EL (cell line): Measurements from ENCODE around the gene SEZ6.

Experiments
- DNase-seq: peaks from one replicate; pipeline ENCODE4 v3.0.0-alpha.2; 2016

Gene SEZ6

DNA sequence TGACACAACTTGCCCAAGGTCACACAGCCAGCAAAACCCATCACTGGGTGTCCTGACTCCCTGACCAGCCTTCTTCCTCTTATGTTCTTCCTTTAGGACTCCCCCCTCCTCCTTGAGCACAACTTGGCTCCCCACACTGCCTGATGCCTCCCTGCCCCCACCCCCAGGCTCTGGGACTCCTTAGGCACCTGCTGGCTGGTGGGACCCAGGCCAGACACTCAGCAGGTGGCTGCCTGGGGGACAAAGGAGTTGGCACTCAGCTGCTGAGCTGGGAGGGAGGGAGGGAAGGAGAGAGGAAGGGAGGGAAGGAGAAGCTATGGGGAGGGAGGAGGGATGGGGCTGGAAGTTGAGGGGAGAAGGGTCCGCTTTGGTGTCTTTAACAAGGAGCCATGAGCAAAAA, 8.0 kb downstream of the SEZ6 start:
- DNase-seq: no peak

DNA sequence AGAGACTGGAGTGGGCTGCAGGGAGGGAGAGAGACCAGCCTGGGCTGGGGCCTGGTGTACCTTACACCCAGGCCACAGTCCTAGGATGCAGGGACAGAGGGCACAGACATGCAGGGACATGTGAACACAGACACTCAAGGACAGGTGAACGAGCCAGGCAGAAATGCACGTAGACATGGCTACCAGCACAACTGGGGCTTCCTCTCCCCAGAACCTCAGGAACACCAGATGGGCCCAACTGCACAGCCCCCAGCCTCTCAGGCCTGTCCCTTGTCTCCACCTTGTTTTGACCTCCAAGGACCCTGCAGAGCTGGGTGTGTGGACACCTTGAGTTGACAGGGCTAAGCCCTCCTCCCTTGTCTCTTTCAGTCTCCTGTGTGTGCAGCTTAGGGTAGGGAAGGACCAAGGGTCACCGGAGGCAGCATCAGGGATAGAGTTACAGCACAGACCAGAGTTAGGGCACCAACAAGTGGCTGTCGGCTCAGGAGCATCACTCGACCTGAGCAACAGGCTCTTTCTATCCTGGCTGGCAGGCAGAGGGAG, 9.2 kb downstream of the SEZ6 start:
- DNase-seq: no peak

GRCh38 chr17:28993645-28994426, 12.0 kb downstream of the SEZ6 start:
- no peak for DNase-seq

DNA sequence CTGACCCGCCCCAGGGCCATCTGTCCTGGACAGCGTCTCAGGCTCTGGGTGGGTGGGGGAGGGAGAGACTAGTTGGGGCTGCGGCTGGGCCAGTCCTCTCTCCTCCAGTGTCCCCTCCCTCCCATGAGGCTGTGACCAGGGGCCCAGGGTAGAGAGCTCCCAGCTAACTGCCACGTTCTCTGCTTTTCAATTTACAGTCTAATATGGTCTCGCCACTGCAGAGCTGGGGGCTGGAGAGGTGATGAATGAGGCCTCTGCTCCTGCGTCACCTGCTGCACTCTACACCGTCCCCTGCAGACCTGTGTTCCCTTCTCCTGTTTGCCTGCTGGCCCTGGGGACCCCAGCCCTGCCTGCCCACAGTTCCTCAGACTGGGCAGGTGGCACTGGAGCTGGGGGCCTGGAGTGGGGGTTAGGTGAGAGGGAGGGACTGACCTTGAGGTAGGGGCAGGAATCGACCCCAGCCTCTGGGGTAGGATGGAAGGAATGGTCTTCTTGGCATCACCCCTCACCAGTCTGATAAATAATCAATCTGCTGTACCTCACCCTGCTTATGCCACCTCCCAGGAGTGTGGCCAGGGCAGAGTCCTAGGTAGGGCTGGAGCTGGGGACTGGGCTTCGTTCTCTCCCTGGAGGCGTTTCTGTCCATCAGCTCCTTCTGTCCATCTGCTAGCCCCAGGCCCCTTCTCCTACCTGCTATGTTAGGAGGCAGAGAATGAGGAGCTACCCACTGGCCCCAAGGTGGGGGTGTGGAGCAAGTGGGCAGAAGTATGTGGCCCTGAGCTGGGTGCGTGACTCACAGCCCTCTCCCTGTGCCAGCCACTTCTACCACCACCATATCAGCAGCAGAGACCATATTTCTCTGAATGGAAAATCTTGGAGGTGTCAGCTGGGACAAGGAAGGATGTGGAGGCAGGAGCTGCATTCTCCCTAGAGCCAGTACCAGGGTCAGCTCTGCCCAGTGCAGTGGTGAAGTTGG, 12.9 kb downstream of the SEZ6 start:
- no peak for DNase-seq

DNA sequence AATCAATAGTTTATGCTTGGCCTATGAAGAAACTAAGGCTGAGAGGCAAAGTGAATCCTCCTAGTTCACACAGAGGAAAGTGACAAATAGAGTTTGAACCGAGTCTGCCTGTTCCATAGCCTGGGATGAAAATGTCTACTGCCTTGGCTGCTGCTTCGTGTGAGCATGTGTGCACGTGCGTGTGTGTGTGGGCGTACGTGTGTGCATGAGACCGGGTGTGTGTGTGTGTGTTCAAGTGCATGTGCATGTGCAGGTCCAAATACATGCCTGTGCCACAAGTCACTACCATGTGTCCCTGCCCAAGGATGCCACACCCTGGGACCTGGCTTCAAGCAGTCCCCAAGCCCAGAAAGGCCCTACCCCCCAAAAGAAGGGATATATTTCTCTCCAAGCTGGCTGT, 13.6 kb downstream of the SEZ6 start:
- no peak for DNase-seq

- DNase-seq: no peak
These were observed 14.1 kb downstream of the SEZ6 start for GRCh38 chr17:28991779-28992178.

DNA sequence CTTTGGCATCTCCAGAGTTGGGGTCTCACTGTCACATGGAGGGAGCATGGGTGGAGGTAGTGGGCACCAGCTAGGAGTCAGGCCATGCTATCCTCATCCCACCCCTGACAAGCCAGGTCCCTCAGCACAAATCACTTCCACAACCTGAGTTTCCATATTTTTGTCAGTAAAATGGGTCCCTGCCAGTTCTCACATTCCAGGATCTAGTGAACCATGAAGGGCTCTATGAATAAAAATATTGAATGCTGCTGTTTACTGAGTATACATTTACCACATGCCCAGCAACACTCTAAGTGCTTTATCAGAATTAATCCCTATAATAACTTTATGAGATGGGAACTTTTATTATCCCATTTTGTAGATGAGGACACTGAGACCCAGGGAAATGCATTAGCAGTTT, 16.8 kb downstream of the SEZ6 start:
- no peak for DNase-seq

DNA sequence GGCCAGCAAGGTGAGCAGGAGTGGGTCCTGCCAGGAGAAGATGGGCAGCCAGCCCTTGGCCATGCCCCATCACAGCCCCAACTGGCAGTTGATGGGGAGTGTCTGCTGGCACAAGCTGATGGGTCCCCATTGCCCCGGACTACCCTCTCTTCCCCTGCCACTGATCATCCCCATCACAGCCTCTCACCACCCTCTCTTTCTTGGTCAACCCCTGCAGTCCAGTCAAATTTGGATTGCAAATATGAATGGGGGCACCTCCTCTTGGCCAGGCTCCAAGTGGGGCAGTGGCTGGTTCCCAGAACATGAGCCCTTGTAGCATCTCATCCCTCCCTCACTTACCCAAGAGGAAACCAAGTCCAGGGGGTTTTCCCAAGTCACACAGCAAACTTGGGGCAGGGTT, 17.4 kb downstream of the SEZ6 start:
- DNase-seq: no peak

DNA sequence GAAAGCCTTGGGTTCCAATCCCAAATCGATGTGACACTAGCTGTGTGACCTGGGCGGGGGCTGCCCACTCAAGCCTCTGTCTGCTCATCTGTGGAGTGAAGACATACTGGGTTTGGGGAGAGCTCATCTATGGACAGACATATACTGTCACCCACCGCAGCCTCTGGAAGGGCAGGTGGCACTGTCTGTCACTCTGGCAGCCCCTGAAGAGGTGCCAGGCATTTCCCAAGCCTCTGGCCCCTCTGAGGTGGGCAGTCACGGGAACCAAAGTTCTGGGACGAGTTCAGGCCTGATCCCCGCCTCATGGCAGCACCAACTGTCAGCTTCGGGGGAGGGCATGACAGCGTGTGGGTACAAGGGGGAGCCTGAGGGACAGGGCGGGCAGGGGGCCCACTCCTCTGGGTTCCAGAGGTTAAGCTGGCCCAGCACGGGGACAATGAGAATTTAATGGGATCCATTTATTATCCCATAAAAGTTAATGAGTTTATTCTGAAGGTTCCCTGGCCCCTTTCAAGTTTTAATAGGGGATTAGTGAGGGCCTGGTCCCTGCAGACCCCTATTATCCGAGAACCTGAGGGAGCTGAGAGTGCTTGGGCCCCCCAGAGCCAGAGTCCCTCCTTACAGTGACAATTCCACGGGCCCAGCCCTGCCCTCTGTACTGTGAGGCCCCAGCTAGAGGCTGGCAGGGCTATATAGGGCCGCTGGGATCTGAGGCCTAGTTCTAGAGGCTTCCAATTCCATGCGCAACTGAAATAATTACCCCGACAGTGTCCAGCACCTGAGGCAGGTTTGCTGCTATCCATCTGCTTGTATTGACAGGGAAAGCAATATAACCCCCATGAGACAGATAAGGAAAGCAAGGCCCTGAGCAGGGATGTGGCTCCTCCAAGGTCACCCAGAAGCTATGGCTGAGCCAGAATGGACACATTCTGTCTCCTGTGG, 18.8 kb downstream of the SEZ6 start:
- no peak for DNase-seq

DNA sequence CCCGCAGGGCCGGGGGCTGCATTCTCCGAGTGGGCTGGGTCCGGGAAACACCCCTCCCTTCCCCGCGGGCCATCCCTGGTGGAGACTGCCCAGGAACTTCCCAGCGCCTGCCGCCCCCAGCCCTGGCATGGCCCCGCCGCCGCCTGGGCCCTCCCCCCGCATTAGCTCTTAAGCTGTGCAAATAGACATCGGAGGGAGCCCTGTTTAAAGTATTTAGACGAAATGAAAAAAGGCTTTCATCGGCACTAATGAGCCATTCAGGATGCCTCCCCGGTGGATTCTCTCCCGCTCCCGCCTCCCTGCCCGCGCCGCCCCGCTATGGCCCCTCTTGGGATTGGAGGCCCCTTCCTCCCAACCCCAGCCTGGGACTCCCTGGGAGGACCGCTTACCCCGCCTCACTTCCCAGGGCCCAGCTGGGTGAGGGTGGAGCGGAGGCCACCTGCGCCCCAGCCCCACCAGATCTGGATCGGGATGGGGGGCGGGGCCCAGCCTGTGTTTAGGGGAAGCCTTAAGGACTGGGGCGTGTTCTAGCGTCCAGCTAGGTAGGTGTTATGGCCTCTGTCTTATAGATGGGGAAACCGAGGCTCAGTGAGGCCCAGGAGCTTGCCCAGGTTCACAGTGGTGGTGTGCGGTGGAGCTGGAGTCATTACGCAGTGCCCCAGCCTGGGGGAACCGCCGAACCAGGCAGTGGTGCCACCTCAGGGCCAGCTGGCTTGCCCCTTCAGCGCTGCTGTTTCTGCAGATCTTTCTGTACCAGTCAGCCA, 19.7 kb downstream of the SEZ6 start:
- no peak for DNase-seq

- DNase-seq: no peak
These were observed 22.3 kb downstream of the SEZ6 start for GRCh38 chr17:28983286-28984230.

DNA sequence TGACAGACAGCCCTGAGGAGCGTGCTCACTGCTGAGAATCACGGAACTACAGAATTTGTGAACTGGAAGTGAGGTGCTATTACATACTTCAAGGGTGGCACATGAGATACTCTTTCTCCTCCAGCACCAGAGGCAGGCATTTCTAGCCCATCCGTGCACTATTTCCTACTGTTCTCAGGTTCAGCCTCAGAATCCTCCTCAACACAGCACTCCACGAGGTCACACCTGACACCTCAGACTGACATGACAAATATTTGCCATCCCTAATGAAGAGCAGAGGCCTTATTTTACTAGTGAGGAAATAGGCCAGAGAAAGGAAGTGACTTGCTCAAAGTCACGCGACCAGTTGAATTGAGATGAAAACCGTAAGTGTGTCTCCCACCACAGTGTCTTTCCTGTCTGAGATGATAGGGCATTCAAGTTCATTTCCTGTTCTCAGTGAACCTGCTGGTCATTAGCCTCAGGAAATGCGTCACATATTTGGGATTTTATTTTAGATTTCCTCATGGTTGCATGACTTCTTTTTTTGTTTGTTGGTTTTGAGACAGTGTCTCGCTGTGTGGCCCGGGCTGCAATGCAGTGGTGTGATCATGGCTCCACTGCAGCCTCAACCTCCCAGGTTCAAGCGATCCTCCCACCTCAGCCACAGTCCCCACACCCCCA, 23.6 kb downstream of the SEZ6 start:
- DNase-seq: peak; percentile 43

DNA sequence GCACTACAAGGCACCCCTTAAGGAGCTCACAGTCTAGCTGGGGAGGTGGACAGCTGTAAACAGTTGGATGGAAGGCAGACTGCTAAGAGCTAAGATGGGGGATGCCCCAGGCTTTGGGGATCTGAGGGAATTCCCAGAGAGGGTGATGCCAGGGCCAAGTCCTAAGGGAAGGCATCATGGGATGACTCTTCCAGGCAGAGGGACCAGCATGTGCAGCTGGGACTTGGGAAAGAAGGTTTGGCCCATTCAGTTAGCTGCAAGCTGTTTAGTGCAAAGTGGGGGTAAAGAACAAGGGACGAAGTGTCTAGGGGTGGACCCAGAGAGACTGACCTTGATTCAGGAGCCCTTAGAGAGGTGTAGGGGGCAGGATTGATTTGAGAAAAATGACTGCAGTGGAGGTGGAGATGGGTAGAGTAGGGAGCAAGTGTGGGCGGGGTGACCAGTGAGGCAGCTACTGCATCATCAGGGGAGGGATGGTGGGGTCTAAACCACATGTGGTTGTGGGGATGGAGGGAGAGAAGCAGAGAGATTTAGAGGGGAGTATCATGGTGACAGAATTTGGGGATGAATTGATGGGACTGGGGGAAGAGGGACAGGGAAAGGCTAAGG, 27.4 kb downstream of the SEZ6 start:
- DNase-seq: no peak

DNA sequence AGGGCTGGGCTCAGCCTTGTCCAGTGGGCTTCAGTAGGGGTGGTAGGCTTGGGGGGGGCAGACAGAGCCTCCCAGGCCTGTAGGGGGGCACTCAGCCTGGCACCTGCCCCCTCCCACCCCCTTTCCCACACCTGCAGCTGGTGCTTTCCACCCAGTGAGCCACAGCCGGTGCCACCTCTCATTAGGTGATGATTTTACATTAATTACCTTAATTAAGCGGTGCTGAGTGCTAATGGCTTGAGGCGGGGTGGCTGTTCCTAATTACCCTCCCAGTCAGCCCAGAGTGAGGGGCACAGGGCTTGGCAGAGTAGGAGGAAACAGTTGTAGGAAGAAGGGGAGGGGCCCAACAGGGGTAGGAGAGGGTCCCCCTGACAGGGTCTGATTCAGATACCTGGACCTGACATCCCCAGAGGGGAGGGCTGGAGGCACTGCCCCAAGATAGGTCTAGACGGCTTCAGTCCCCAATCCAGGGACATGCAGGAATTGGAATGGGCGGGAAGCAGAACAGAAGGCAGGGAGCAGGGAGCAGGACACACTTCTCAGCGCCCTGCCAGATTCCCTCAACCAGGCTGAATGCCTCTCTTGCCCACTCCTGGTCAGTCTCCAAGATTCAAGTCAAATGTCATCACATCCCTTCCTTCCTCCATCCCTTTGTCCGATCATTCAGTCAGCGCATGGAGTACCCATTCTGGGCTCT, 28.0 kb downstream of the SEZ6 start:
- no peak for DNase-seq

- DNase-seq: no peak
These were observed 30.2 kb downstream of the SEZ6 start for GRCh38 chr17:28975646-28976045.

- no peak for DNase-seq
These were observed 30.8 kb downstream of the SEZ6 start for GRCh38 chr17:28975031-28975430.

DNA sequence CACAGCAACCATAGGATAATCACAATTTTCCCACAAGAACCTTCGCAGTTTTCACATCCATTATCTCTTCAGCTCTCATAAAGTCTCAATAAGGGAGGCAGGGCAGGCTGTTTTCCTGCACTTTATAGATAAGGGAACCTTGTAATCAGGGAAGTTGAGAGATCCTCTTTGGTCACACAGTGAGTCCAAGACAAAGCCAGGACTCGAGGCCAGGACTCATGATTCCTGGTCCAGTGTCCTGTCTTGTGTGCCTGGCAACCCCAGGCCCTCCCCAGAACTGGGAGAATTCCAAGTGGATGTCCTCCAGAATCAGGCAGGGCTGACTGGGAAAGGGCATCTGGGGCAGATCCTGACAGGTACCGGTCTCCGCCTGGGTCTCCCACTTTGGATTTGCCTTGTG, 31.4 kb downstream of the SEZ6 start:
- no peak for DNase-seq

- peak; percentile 73 for DNase-seq
These were observed 32.4 kb downstream of the SEZ6 start for GRCh38 chr17:28973425-28973824.

DNA sequence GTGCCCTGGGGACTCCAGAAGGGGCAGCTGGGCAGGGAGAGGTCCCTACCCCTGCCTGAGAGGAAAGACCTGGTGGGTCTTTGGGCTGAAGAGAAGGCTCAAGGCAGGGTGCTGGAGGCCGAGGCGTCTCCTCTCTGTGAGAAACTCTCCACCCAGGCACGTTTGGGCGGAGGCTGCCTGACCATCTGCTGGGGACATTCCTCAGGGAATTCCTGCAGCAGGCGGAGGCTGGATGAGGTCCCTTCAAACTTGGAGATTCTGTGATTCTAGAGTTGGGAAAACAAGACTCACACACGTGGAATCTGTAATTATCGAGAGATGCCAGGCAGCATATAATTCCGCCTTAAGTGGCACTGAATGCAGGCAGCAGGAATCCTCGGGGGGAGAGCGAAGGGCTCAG, 33.4 kb downstream of the SEZ6 start:
- DNase-seq: peak; percentile 66
